Measurements from ENCODE around the gene FRK.

FRK gene

DNA sequence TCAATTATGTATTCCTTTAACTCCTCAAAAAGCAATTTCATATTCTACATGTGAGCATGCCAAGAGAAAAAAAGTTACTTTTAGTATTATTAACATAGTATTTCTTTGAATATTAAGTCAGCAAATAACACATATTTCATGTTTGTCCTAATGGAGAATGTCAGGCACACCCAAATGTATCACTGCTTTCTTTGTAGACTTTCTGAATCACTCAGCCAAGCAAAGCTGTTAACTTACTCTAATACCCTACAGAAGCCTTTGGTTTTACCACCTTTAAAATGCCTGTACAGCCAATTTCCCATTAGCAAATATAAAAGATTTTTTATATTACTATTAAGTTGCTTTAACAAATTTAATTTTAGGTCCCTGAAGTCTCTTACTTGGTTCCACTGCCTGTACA lies 23.8 kb downstream of the FRK start (continued):
- TF ChIP-seq, protein P1, sequence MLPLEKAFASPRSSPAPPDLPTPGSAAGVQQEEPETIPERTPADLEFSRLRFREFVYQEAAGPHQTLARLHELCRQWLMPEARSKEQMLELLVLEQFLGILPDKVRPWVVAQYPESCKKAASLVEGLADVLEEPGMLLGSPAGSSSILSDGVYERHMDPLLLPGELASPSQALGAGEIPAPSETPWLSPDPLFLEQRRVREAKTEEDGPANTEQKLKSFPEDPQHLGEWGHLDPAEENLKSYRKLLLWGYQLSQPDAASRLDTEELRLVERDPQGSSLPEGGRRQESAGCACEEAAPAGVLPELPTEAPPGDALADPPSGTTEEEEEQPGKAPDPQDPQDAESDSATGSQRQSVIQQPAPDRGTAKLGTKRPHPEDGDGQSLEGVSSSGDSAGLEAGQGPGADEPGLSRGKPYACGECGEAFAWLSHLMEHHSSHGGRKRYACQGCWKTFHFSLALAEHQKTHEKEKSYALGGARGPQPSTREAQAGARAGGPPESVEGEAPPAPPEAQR (tag by site-specific recombination; IDR thresholded peaks at IDR 0.05): no peak

DNA sequence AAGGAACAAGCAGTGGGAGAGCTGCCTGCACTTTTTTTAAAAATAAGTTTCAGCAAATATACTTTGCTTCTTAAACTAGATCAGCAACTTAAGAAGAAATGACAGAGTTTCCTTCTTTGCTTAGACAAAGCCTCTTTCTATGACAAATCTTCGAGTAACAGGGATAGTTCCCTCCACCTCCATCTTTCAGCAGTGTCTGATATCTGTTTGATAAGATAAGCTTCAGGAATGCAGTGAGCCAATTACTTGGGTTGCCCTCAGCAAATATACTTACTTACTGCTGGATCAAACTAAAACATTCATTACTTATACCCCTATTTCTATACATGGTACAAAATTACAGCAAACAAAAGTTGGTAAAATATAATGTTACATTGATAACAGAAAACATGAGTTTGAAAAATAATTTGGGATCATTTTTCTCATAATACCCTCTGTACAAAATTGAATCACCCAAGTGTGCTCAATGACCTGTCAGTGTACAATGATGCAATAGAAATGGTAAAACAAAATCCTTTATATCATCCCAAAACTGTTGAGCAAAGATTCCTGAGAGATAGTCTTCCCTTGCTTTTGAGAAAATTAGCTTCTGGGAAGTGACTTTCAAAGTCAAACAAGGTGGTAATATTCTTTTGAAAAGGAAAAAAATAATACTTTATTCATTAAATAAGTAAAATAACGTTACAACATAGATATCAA lies 24.5 kb downstream of the FRK start:
- CTCF ChIA-PET: interaction anchor here (0.6 to 0.9 kb wide), 2 partner anchors 25 to 777 kb away, joined by 3 to 4 read pairs; no protein-coding TSS in a partner anchor
- POLR2A ChIA-PET: no interaction called here
- no peak overlapping the region for H3K4me3 ChIP-seq (ENCODE audit: low read depth, low read length)
- H3K4me1 ChIP-seq (ENCODE audit: control insufficient read depth, insufficient read depth, low read length): no peaks in the 10 kb centered on the region
- no peak overlapping the region for H3K27ac ChIP-seq (ENCODE audit: extremely low read depth, low read depth, low read length)
- TF ChIP-seq, protein P2, sequence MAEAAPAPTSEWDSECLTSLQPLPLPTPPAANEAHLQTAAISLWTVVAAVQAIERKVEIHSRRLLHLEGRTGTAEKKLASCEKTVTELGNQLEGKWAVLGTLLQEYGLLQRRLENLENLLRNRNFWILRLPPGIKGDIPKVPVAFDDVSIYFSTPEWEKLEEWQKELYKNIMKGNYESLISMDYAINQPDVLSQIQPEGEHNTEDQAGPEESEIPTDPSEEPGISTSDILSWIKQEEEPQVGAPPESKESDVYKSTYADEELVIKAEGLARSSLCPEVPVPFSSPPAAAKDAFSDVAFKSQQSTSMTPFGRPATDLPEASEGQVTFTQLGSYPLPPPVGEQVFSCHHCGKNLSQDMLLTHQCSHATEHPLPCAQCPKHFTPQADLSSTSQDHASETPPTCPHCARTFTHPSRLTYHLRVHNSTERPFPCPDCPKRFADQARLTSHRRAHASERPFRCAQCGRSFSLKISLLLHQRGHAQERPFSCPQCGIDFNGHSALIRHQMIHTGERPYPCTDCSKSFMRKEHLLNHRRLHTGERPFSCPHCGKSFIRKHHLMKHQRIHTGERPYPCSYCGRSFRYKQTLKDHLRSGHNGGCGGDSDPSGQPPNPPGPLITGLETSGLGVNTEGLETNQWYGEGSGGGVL (tag by site-specific recombination; IDR thresholded peaks at IDR 0.05): no peak
- TF ChIP-seq ZNF202 (tag by site-specific recombination; IDR thresholded peaks at IDR 0.05; ENCODE audit: borderline replicate concordance): no peak
- TF ChIP-seq, protein P3, sequence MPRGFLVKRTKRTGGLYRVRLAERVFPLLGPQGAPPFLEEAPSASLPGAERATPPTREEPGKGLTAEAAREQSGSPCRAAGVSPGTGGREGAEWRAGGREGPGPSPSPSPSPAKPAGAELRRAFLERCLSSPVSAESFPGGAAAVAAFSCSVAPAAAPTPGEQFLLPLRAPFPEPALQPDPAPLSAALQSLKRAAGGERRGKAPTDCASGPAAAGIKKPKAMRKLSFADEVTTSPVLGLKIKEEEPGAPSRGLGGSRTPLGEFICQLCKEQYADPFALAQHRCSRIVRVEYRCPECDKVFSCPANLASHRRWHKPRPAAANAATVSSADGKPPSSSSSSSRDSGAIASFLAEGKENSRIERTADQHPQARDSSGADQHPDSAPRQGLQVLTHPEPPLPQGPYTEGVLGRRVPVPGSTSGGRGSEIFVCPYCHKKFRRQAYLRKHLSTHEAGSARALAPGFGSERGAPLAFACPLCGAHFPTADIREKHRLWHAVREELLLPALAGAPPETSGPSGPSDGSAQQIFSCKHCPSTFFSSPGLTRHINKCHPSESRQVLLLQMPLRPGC (tag by site-specific recombination; IDR thresholded peaks at IDR 0.05): no peak
- no peak for TF ChIP-seq ZBTB48 (tag by site-specific recombination; IDR thresholded peaks at IDR 0.05)
- TF ChIP-seq, protein P4, sequence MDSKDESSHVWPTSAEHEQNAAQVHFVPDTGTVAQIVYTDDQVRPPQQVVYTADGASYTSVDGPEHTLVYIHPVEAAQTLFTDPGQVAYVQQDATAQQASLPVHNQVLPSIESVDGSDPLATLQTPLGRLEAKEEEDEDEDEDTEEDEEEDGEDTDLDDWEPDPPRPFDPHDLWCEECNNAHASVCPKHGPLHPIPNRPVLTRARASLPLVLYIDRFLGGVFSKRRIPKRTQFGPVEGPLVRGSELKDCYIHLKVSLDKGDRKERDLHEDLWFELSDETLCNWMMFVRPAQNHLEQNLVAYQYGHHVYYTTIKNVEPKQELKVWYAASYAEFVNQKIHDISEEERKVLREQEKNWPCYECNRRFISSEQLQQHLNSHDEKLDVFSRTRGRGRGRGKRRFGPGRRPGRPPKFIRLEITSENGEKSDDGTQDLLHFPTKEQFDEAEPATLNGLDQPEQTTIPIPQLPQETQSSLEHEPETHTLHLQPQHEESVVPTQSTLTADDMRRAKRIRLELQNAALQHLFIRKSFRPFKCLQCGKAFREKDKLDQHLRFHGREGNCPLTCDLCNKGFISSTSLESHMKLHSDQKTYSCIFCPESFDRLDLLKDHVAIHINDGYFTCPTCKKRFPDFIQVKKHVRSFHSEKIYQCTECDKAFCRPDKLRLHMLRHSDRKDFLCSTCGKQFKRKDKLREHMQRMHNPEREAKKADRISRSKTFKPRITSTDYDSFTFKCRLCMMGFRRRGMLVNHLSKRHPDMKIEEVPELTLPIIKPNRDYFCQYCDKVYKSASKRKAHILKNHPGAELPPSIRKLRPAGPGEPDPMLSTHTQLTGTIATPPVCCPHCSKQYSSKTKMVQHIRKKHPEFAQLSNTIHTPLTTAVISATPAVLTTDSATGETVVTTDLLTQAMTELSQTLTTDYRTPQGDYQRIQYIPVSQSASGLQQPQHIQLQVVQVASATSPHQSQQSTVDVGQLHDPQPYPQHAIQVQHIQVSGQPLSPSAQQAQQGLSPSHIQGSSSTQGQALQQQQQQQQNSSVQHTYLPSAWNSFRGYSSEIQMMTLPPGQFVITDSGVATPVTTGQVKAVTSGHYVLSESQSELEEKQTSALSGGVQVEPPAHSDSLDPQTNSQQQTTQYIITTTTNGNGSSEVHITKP (tag by site-specific recombination; IDR thresholded peaks at IDR 0.05): peak; percentile 32; the same call in 1 of the 2 replicates
- no peaks in the 10 kb centered on the region for H3K36me3 ChIP-seq (ENCODE audit: control insufficient read depth in 2 of 2, insufficient read depth in 1 of 2, low read length in 2 of 2)
- H3K9me3 ChIP-seq (ENCODE audit: control insufficient read depth, insufficient read depth, low read depth, low read length): no peaks in the 10 kb centered on the region

DNA sequence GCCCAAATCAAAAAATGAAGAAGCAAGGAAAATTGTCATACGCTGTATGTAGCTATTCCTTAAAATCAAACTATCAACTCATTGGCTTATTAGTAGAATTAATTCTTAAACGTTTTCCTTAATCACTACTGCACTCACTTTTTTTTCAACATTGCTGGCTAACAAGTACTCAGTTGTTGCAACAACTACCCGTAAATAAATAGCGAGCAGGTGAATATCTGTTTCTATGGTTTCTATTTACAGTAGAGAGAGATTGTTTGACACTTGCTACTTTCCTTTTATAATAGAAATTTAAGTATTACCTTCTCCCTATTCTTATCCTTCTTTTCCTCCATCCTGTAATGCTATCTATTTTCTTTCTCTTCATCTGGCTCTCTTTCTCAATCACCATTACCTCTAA lies 25.1 kb downstream of the FRK start:
- Histone ChIP-seq H3K4me1 (ENCODE audit: control insufficient read depth, insufficient read depth, low read length) (no peaks in the 10 kb centered on the region), H3K9me3 (ENCODE audit: control insufficient read depth, insufficient read depth, low read depth, low read length) (no peaks in the 10 kb centered on the region), H3K27ac (ENCODE audit: extremely low read depth, low read depth, low read length) (no peak overlapping the region), H3K36me3 (ENCODE audit: control insufficient read depth in 2 of 2, insufficient read depth in 1 of 2, low read length in 2 of 2) (no peaks in the 10 kb centered on the region), H3K4me3 (ENCODE audit: low read depth, low read length) (no peak overlapping the region)
- TF ChIP-seq HOXD13 (CRISPR knock-in tag; IDR thresholded peaks at IDR 0.05; ENCODE audit: borderline replicate concordance) (no peak), ZNF660 (tag by site-specific recombination; IDR thresholded peaks at IDR 0.05) (no peak), SP7 (tag by site-specific recombination; IDR thresholded peaks at IDR 0.05) (no peak), ZNF623 (tag by site-specific recombination; IDR thresholded peaks at IDR 0.05) (no peak), TRIM28 (IDR thresholded peaks at IDR 0.05; ENCODE audit: borderline replicate concordance, low read length) (no peak), ZNF350 (tag by site-specific recombination; IDR thresholded peaks at IDR 0.05) (no peak)
- TF ChIP-seq, protein P5, sequence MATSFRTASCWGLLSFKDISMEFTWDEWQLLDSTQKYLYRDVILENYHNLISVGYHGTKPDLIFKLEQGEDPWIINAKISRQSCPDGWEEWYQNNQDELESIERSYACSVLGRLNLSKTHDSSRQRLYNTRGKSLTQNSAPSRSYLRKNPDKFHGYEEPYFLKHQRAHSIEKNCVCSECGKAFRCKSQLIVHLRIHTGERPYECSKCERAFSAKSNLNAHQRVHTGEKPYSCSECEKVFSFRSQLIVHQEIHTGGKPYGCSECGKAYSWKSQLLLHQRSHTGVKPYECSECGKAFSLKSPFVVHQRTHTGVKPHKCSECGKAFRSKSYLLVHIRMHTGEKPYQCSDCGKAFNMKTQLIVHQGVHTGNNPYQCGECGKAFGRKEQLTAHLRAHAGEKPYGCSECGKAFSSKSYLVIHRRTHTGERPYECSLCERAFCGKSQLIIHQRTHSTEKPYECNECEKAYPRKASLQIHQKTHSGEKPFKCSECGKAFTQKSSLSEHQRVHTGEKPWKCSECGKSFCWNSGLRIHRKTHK (tag by site-specific recombination; IDR thresholded peaks at IDR 0.05): no peak
- CTCF ChIA-PET: no interaction called here
- POLR2A ChIA-PET: no interaction called here

Measured in HEK293 (cell line).